AG09309 (cell line): ENCODE results near the gene TRPV2.

Source experiments
- DNase-seq: peaks from one replicate; pipeline ENCODE4 v3.0.0-alpha.2; 2010; ENCODE audit warnings: low read depth
- H3K4me3 ChIP-seq: 2 replicates; pipeline ENCODE4 v1.5.1; 2011; ENCODE audit warnings: mild to moderate bottlenecking, low read depth, low read length, moderate library complexity; ENCODE audit not compliant: control insufficient read depth
- TF ChIP-seq, protein P1 (sequence below): IDR thresholded peaks from 2 replicates; pipeline ENCODE4 v1.5.1; 2011; ENCODE audit warnings: mild to moderate bottlenecking, low read depth, low read length, inconsistent platforms; ENCODE audit not compliant: insufficient read depth, control insufficient read depth; ENCODE audit errors: missing control alignments

Gene TRPV2

DNA sequence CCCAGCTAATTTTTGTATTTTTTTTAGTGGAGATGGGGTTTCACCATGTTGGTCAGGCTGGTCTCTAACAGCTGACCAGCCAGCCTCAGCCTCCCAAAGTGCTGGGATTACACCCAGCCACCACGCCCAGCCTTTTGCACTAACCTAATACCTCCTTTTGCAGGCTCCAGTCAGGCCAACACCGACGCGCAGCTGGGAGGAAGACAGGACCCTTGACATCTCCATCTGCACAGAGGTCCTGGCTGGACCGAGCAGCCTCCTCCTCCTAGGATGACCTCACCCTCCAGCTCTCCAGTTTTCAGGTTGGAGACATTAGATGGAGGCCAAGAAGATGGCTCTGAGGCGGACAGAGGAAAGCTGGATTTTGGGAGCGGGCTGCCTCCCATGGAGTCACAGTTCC, 2.0 kb downstream of the TRPV2 start:
- no peak for DNase-seq
- no peak overlapping the region for H3K4me3 ChIP-seq
- TF ChIP-seq, protein P1, sequence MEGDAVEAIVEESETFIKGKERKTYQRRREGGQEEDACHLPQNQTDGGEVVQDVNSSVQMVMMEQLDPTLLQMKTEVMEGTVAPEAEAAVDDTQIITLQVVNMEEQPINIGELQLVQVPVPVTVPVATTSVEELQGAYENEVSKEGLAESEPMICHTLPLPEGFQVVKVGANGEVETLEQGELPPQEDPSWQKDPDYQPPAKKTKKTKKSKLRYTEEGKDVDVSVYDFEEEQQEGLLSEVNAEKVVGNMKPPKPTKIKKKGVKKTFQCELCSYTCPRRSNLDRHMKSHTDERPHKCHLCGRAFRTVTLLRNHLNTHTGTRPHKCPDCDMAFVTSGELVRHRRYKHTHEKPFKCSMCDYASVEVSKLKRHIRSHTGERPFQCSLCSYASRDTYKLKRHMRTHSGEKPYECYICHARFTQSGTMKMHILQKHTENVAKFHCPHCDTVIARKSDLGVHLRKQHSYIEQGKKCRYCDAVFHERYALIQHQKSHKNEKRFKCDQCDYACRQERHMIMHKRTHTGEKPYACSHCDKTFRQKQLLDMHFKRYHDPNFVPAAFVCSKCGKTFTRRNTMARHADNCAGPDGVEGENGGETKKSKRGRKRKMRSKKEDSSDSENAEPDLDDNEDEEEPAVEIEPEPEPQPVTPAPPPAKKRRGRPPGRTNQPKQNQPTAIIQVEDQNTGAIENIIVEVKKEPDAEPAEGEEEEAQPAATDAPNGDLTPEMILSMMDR = no peak

- TF ChIP-seq, protein P1 = no peak
- DNase-seq = no peak
- no peak overlapping the region for H3K4me3 ChIP-seq
Measured at GRCh38 chr17:16417896-16418684, 2.7 kb downstream of the TRPV2 start.

DNA sequence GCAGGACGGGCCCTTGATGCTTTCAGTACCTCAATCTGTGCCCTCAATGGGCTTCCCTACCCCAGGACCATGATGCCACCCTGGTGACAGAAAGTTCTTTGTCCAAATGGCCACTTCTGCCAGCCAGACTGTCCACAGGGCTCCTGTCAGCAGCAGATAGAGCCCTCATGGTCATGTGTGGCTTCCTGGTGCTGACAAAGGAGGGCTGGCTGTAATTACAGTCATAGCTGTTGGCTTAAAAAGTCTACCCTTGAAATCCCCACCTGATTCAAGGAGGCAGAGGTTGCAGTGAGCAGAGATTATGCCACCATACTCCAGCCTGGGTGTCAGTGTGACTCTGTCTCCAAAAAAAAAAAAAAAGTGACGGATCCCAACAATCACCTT, 3.3 kb downstream of the TRPV2 start:
- no peak for DNase-seq
- TF ChIP-seq, protein P1 = no peak
- H3K4me3 ChIP-seq = no peak overlapping the region

GRCh38 chr17:16419074-16419928, 3.9 kb downstream of the TRPV2 start:
- TF ChIP-seq, protein P1 = no peak
- H3K4me3 ChIP-seq = no peak overlapping the region
- peak; percentile 46 for DNase-seq

- no peak overlapping the region for H3K4me3 ChIP-seq
- TF ChIP-seq, protein P1 = no peak
Measured at GRCh38 chr17:16419929-16420271, 4.5 kb downstream of the TRPV2 start.

DNA sequence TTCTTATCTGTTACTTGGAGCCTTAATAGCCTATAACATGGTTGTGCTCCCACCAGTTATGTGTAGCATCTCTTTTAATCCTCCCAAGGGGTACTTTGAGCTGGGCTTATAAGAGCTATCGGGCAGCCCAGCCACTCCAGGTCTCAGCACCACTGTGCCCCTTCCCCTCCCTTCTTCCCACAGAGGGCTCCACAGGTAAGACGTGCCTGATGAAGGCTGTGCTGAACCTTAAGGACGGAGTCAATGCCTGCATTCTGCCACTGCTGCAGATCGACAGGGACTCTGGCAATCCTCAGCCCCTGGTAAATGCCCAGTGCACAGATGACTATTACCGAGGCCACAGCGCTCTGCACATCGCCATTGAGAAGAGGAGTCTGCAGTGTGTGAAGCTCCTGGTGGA, 7.0 kb downstream of the TRPV2 start:
- H3K4me3 ChIP-seq = no peak overlapping the region
- TF ChIP-seq, protein P1 = no peak

More at GRCh38 chr17:16419929-16420271, 4.5 kb downstream of the TRPV2 start:
- no peak for DNase-seq

More for the DNA sequence above, 7.0 kb downstream of the TRPV2 start:
- no peak for DNase-seq
